ENCODE data around the gene SKIL.

The SKIL gene

GRCh38 chr3:170357176-170358041 lies at the start of gene SKIL:
Gene SKIL, plus strand, starts transcription at chr3:170357715. Its CDS starts 2,617 bp downstream, at chr3:170360332.
- H3K4me3 ChIP-seq (replicated peaks; ENCODE audit: low read depth, low read length) = peak within 1 kb of the TSS; percentile 90
- TF ChIP-seq CTCF (IDR thresholded peaks at IDR 0.05; ENCODE audit: low read length, missing control alignments) = no peak
- DNase-seq (ENCODE audit: low read depth) = peak; percentile 98

- TF ChIP-seq CTCF (IDR thresholded peaks at IDR 0.05; ENCODE audit: low read length, missing control alignments) = no peak
- H3K4me3 ChIP-seq (replicated peaks; ENCODE audit: low read depth, low read length) = no peak overlapping the region
- DNase-seq (ENCODE audit: low read depth) = no peak
Observed at GRCh38 chr3:170309046-170309445, 48.5 kb upstream of the SKIL start.

GRCh38 chr3:170317954-170318353 lies 39.6 kb upstream of the SKIL start:
- no peak for DNase-seq (ENCODE audit: low read depth)
- no peak for TF ChIP-seq CTCF (IDR thresholded peaks at IDR 0.05; ENCODE audit: low read length, missing control alignments)
- no peak overlapping the region for H3K4me3 ChIP-seq (replicated peaks; ENCODE audit: low read depth, low read length)

- no peak overlapping the region for H3K4me3 ChIP-seq (replicated peaks; ENCODE audit: low read depth, low read length)
- TF ChIP-seq CTCF (IDR thresholded peaks at IDR 0.05; ENCODE audit: low read length, missing control alignments) = no peak
- peak; percentile 39 for DNase-seq (ENCODE audit: low read depth)
Observed at GRCh38 chr3:170320461-170321121, 36.9 kb upstream of the SKIL start.

- DNase-seq (ENCODE audit: low read depth) = no peak
- no peak for TF ChIP-seq CTCF (IDR thresholded peaks at IDR 0.05; ENCODE audit: low read length, missing control alignments)
- H3K4me3 ChIP-seq (replicated peaks; ENCODE audit: low read depth, low read length) = no peak overlapping the region
Observed at GRCh38 chr3:170321321-170322034, 36.0 kb upstream of the SKIL start.

- no peak for TF ChIP-seq CTCF (IDR thresholded peaks at IDR 0.05; ENCODE audit: low read length, missing control alignments)
- DNase-seq (ENCODE audit: low read depth) = peak; percentile 15
- no peak overlapping the region for H3K4me3 ChIP-seq (replicated peaks; ENCODE audit: low read depth, low read length)
Observed at GRCh38 chr3:170322566-170323269, 34.8 kb upstream of the SKIL start.
